ENCODE data around the gene CD300C. TPM values are rescaled to one million over a fixed set of nuclear protein-coding genes. Genes with fewer than 3 reads are reported as not detected.

The CD300C gene
- total and polyA plus RNA-seq, 10 of the 15 experiments (the other 5 are each of a cell fraction or from before 2014, with no cell fraction given): 0.12 to 0.38 (median 0.23) TPM; not detected in 3

DNA sequence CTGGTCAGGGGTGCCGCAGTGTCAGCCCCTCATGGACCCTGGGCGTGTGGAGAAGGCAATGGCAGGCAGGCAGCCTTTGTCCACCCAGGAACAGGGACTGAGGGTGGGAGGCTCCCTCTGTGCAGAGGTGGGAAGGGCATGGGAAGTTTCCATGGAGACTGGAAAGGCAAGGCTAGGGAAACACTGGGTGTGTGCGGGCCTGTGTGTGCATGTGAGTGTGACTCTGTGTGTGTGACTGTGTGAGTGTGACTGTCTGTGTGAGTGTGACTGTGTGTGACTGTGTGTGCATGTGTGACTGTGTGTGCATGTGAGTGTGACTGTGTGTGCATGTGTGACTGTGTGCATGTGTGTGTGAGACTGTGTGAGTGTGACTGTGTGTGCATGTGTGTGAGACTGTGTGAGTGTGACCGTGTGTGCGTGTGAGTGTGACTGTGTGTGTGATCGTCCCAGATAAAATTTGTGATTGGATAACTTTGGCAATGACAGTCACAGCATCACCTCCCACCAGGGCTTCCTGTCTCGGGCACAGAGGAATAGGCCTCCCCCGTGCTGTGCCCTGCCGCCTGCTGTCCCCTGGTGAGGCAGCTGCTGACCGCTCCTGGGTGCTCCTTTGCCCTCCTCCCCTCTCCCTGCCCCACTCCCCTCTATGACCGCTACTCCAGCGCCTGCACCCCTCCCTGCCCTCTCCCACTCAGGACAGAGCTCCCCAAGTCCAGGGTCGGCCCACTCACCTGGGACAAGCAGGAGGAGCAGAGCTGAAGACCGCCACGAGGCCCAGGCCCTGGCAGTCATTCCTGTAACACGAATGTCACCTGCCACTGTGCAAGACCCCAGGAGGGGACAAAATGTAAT is 698 bp downstream of the CD300C start:
- no peaks in the 10 kb centered on the region for H3K36me3 ChIP-seq (ENCODE audit: control insufficient read depth in 2 of 2, insufficient read depth in 2 of 2, low read length in 1 of 2)
- no peaks in the 10 kb centered on the region for H3K79me2 ChIP-seq (ENCODE audit: control insufficient read depth, insufficient read depth, low read length)
- H3K4me3 ChIP-seq: no peak overlapping the region
- ChIA-PET POLR2A (no interaction called here), CTCF (interaction anchor here (0.6 to 1.2 kb wide), 4 partner anchors 12 to 166 kb away, joined by 3 read pairs; no protein-coding TSS in a partner anchor), RAD21 (ENCODE audit: unreplicated experiment) (interaction anchor here (1.1 kb wide), 1 partner anchor 192 kb away, joined by 3 read pairs; the partner anchor contains the start of gene RAB37), SMC1A (ENCODE audit: uncharacterized antibody, unreplicated experiment) (no interaction called here)
- no peaks in the 10 kb centered on the region; a peak in 1 of 4 replicates for H3K27me3 ChIP-seq (replicated peaks in 1 of 2; ENCODE audit: control insufficient read depth in 2 of 2, insufficient read depth in 2 of 2, low read length in 1 of 2)
- intact Hi-C loops (cut with micrococcal nuclease; ENCODE audit: unreplicated experiment) (no loop called here), in situ Hi-C loops (cut with MboI) (no loop called here)
- H3K4me1 ChIP-seq (ENCODE audit: control insufficient read depth, insufficient read depth, low read length): no peaks in the 10 kb centered on the region
- no peak for FAIRE-seq
- no peak overlapping the region for H3K27ac ChIP-seq (ENCODE audit: control insufficient read depth, insufficient read depth)
- DNase-seq (ENCODE audit: low read depth, low spot score): no peak
- H3K4me2 ChIP-seq (ENCODE audit: control insufficient read depth, insufficient read depth): no peak overlapping the region
- no peak for ATAC-seq
- 31% methylated on average over 13 of the region's 16 CpGs for WGBS (ENCODE audit: insufficient coverage, insufficient replicate concordance, low lambda C conversion rate, missing lambda C conversion rate)
- H2AFZ ChIP-seq (ENCODE audit: control insufficient read depth, low read depth, low read length): no peak overlapping the region; the same call in 1 of the 2 replicates
- H3K9me3 ChIP-seq (replicated peaks; ENCODE audit: control insufficient read depth, insufficient read depth, low read length): no peaks in the 10 kb centered on the region
- no TSS peak for BruUV-seq (replicated peaks)
- H3K9ac ChIP-seq (ENCODE audit: control insufficient read depth, insufficient read depth, low read length): no peak overlapping the region
- H4K20me1 ChIP-seq (ENCODE audit: control insufficient read depth, insufficient read depth): no peaks in the 10 kb centered on the region
- TF ChIP-seq, protein P1, sequence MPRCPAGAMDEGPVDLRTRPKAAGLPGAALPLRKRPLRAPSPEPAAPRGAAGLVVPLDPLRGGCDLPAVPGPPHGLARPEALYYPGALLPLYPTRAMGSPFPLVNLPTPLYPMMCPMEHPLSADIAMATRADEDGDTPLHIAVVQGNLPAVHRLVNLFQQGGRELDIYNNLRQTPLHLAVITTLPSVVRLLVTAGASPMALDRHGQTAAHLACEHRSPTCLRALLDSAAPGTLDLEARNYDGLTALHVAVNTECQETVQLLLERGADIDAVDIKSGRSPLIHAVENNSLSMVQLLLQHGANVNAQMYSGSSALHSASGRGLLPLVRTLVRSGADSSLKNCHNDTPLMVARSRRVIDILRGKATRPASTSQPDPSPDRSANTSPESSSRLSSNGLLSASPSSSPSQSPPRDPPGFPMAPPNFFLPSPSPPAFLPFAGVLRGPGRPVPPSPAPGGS (IDR thresholded peaks at IDR 0.05; ENCODE audit: borderline replicate concordance, insufficient read depth, low read depth, low read length, poor library complexity, severe bottlenecking): peak; percentile 99
- TF ChIP-seq, protein P2, sequence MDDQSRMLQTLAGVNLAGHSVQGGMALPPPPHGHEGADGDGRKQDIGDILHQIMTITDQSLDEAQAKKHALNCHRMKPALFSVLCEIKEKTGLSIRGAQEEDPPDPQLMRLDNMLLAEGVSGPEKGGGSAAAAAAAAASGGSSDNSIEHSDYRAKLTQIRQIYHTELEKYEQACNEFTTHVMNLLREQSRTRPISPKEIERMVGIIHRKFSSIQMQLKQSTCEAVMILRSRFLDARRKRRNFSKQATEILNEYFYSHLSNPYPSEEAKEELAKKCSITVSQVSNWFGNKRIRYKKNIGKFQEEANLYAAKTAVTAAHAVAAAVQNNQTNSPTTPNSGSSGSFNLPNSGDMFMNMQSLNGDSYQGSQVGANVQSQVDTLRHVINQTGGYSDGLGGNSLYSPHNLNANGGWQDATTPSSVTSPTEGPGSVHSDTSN (IDR thresholded peaks at IDR 0.05; ENCODE audit: insufficient replicate concordance, low read depth, low read length): peak; percentile 65
- TF ChIP-seq FOXK2 (IDR thresholded peaks at IDR 0.05): no peak
- TF ChIP-seq, protein P3, sequence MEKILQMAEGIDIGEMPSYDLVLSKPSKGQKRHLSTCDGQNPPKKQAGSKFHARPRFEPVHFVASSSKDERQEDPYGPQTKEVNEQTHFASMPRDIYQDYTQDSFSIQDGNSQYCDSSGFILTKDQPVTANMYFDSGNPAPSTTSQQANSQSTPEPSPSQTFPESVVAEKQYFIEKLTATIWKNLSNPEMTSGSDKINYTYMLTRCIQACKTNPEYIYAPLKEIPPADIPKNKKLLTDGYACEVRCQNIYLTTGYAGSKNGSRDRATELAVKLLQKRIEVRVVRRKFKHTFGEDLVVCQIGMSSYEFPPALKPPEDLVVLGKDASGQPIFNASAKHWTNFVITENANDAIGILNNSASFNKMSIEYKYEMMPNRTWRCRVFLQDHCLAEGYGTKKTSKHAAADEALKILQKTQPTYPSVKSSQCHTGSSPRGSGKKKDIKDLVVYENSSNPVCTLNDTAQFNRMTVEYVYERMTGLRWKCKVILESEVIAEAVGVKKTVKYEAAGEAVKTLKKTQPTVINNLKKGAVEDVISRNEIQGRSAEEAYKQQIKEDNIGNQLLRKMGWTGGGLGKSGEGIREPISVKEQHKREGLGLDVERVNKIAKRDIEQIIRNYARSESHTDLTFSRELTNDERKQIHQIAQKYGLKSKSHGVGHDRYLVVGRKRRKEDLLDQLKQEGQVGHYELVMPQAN (conservative IDR thresholded peaks at IDR 0.05): no peak
- no peak for TF ChIP-seq SMARCA5 (IDR thresholded peaks at IDR 0.05)
- TF ChIP-seq RAD21 (IDR thresholded peaks at IDR 0.05; ENCODE audit: insufficient read depth, low read depth, low read length): no peak
- TF ChIP-seq, protein P4, sequence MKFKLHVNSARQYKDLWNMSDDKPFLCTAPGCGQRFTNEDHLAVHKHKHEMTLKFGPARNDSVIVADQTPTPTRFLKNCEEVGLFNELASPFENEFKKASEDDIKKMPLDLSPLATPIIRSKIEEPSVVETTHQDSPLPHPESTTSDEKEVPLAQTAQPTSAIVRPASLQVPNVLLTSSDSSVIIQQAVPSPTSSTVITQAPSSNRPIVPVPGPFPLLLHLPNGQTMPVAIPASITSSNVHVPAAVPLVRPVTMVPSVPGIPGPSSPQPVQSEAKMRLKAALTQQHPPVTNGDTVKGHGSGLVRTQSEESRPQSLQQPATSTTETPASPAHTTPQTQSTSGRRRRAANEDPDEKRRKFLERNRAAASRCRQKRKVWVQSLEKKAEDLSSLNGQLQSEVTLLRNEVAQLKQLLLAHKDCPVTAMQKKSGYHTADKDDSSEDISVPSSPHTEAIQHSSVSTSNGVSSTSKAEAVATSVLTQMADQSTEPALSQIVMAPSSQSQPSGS (IDR thresholded peaks at IDR 0.05; ENCODE audit: low read length): no peak
- TF ChIP-seq SMC3 (IDR thresholded peaks at IDR 0.05; ENCODE audit: borderline replicate concordance, low read length): no peak
- TF ChIP-seq JUNB (IDR thresholded peaks at IDR 0.05): no peak
- TF ChIP-seq, protein P5, sequence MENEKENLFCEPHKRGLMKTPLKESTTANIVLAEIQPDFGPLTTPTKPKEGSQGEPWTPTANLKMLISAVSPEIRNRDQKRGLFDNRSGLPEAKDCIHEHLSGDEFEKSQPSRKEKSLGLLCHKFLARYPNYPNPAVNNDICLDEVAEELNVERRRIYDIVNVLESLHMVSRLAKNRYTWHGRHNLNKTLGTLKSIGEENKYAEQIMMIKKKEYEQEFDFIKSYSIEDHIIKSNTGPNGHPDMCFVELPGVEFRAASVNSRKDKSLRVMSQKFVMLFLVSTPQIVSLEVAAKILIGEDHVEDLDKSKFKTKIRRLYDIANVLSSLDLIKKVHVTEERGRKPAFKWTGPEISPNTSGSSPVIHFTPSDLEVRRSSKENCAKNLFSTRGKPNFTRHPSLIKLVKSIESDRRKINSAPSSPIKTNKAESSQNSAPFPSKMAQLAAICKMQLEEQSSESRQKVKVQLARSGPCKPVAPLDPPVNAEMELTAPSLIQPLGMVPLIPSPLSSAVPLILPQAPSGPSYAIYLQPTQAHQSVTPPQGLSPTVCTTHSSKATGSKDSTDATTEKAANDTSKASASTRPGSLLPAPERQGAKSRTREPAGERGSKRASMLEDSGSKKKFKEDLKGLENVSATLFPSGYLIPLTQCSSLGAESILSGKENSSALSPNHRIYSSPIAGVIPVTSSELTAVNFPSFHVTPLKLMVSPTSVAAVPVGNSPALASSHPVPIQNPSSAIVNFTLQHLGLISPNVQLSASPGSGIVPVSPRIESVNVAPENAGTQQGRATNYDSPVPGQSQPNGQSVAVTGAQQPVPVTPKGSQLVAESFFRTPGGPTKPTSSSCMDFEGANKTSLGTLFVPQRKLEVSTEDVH (IDR thresholded peaks at IDR 0.05; ENCODE audit: low read depth, partially characterized antibody): no peak
- TF ChIP-seq STAT3 (IDR thresholded peaks at IDR 0.05; ENCODE audit: low read depth, low read length): no peak
- no peak for TF ChIP-seq NRF1 (conservative IDR thresholded peaks at IDR 0.05; ENCODE audit: low read depth, low read length)
- TF ChIP-seq KAT2A (conservative IDR thresholded peaks at IDR 0.05; ENCODE audit: control insufficient read depth, low read depth, low read length): no peak

All from GM12878 (cell line).